GM18861 (cell line): ENCODE results near the gene VPS13D.
A peak's percentile ranks its signal among the peaks of the same experiment; 100 is the strongest.

ENCODE experiments used
- ATAC-seq: cut with Tn5 transposase; IDR thresholded peaks from one replicate; pipeline ENCODE4 v1.9.1; 2021; ENCODE audit not compliant: unreplicated experiment

VPS13D gene, protein sequence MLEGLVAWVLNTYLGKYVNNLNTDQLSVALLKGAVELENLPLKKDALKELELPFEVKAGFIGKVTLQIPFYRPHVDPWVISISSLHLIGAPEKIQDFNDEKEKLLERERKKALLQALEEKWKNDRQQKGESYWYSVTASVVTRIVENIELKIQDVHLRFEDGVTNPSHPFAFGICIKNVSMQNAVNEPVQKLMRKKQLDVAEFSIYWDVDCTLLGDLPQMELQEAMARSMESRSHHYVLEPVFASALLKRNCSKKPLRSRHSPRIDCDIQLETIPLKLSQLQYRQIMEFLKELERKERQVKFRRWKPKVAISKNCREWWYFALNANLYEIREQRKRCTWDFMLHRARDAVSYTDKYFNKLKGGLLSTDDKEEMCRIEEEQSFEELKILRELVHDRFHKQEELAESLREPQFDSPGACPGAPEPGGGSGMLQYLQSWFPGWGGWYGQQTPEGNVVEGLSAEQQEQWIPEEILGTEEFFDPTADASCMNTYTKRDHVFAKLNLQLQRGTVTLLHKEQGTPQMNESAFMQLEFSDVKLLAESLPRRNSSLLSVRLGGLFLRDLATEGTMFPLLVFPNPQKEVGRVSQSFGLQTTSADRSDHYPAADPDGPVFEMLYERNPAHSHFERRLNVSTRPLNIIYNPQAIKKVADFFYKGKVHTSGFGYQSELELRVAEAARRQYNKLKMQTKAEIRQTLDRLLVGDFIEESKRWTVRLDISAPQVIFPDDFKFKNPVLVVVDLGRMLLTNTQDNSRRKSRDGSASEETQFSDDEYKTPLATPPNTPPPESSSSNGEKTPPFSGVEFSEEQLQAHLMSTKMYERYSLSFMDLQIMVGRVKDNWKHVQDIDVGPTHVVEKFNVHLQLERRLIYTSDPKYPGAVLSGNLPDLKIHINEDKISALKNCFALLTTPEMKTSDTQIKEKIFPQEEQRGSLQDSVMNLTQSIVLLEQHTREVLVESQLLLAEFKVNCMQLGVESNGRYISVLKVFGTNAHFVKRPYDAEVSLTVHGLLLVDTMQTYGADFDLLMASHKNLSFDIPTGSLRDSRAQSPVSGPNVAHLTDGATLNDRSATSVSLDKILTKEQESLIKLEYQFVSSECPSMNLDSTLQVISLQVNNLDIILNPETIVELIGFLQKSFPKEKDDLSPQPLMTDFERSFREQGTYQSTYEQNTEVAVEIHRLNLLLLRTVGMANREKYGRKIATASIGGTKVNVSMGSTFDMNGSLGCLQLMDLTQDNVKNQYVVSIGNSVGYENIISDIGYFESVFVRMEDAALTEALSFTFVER (N-terminal part only)

DNA sequence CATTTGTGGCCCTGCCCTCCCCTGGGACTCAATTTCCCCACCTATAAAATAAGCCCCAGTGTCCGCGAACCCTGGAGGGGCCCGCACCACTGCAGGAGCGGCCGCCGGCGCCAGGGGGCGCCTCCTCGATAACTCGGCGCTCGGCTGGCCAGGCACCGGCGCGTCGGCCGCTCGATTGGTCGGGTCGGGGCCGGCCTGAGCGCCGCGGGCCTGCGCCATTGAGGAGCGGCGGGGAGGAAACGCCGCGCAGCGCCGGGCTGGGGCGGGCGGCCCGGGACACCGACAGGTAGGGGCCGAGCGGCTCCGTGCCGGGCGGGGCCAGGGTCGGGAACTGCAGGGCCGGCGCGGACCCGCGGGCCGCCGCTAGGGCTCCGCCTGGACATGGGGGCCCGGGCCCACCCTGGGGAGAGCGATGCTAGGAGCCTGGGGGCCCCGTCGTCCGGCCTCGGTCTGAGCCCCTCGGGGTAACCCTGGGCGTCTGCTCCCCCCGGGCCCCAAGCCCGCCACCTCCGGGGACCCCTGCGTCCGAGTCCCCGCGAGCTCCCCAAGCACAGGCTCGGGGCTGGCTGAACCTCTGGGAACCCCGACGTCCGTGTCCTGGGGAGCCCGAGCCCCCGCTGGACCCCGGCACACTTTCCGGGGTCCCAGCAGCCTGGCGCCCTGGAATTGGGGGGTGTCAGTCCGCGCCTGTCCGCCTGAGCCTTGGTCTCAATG, at the start of gene VPS13D:
VPS13D (plus strand) TSS at position 196 of the 714 bp plus-strand sequence. CDS start 4,237 bp downstream, outside the sequence.
- ATAC-seq, result peak; percentile 63

DNA sequence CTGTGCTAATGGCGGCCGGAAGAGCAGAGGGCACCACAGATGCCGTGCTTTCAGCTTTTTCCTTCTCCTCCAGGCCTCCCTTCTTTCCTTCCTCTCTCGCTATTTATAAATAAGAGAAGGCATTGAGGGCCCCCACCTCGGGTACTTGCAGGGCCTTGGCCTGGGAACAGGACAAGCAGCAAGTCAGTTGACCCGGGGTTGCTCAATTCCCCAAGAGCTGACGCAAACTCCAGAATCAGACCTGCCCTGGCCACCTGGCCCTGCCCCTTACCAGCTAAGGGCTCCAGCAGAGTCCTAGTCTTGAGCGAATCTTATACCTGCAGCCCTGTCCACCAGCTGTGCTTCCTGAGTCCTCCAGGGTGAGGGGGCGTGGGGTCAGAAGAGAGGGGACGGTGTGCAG, 49.5 kb upstream of the VPS13D start:
- ATAC-seq, result no peak

DNA sequence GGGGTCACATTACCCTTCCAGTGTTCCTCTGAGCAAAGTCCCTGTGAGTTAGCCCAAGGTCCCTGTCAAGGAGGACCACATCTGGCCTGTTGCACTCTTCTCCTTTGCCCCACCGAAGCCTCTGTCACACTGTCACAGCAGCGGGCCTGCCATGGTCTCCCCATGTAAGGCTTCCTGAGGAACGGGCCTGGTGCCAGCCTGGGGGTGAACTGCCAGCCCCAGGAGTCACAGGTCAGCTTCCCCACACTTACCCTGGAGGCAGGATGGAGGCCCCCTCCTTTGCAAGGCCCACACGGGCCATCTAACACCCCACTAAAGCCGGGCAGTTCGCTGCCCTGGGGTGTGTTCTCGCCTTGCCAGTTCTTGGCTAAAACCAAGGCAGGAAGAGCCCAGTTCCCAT, 48.9 kb upstream of the VPS13D start:
- no peak for ATAC-seq

DNA sequence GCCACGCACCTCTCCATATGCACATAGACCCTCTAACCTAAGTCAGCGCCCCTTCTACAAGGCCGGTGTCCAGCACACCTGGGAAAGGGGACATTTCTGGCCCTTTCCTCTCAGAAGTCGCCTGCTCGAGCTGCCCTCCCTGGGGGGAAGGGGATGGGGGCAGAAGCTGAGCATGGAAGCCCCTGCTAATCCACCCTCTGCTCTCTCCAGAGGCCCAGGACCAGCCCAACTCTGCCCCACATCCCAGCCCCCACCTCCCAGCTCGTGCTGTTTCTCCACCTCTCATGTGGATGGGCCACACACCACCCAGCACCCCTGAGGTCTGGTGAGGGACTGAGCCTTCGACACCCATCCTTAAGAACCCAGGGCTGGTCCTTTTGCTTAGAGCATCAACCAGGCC, 48.3 kb upstream of the VPS13D start:
- ATAC-seq, result no peak

DNA sequence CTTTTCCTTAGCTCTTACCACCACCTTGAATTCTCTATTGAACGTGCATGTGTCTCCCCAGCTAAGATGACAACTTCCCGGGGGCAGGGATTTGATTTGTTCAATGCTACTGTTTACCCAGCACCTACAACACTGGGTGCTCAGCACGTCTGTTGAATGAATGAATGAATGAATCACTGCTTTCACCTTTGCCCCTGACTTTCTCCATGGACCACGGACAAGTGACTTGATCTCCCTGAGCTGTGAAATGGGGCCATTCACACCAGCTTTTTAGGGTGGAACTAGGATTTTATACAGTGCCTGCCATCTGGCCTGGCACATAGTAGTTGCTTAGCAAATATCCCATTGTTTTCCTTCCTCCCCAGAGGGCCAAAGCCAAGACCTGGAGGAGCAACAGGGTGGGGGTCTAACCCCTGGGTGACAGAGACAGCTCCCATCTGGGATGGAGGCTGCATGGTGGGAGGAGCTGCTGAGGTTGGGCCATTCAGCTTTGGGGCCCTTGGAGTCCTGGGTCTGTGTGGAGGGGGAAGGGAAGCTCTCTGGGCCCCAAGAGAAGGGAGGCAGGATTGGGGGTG, 47.3 kb upstream of the VPS13D start:
- no peak for ATAC-seq

DNA sequence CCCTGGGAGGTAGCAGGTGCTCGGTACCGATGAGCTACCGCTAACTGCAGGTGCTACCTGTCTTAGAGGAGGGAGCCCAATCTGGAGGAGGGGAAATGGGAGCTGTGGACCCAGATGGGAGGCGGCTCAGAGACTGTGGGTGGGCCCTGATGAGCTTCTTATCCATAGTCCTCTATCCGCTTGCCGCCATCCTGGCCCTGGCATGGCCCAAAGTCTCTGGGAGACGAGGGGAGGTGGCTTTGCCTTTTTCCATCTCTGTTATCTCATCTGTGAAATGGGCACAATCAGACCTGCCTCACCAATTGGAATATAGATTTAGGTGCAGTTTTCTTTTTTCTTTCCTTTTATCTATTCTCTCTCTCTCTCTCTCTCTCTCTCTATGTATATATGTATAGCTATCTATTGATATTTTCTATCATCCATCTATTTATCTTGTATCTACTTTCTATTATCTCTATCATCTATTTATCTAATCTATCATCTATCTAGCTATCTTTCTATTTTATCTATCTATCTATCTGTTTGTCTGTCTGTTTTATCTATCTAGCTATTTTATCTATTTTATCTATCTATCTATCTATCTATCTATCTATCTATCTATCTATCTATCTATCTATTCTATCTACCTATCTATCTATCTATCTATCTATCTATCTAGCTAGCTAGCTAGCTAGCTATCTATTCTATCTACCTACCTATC, 46.6 kb upstream of the VPS13D start:
- ATAC-seq, result no peak

DNA sequence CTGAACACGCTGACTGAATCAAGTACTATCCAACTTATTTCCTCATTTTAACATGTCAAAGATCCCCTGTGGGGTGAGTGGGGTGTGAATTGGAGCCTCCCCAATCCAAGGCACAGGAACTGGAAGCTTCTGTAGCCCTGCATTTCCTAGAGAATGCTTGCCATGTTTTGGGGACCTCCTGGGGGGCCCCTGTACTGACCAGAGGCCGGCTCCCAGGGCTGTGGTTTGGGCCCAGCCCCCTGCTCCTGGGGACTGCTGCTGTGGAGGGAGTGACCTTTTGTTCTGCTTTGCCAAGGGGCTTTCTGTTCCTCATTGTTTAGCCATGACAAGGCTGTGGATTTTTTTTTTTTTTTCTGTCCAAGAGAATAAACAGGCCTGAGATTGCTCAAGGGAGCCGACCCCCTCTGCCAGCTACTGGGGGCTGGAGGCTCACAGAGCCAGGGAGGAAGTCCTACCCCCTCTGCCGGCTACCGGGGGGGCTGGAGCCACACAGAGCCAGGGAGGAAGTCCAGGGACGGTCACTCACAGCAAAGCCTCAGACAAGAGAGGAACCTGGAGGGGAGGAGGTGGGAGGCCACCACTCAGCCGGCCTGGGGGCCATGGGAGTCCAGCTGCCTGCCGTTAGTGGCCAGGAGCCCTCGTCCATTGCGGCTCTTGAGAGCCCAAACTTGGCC, 45.7 kb upstream of the VPS13D start:
- ATAC-seq, result no peak

DNA sequence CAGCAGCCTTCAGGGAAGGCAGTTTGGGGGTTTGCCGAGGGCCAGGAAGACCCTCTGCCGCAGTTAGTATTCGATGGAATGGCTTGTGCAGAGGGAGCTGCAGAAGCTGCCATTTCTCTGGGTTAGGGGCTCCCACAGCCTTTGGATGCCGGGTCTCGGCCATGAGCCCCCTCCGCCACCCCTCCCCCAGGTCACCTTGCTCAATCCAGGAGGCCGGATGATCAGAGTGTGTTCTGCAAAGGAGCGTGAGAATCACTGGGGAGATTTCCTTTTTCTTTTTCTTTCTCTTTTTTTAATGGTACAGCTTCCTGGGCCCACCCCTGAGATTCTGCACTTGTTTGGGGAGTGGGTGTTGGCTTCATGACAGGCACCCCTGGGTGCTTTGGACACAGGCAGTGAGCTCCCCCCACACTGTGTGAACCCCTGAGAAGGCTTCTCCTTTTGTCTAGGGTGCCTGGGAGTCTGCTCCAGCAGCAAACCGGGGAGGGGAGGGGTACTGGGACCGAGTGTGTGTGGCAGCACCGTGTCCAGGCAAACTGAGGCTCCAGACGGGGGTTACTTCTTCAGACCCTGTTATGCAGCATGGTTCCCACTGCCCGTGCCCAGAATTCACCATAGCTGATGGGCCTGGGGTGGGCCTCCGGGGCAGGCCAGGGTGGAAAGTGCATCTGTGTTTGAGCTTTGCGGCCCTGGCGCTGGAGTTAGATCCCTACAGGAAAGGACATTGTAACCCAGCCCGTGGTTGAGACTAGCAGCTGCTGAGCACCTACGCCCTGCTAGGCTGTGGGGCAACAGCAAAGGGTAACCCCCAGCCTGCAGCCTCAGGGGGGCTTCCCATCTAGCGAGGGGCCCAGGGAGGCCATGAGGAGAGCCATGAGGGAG, 44.6 kb upstream of the VPS13D start:
- ATAC-seq, result no peak

DNA sequence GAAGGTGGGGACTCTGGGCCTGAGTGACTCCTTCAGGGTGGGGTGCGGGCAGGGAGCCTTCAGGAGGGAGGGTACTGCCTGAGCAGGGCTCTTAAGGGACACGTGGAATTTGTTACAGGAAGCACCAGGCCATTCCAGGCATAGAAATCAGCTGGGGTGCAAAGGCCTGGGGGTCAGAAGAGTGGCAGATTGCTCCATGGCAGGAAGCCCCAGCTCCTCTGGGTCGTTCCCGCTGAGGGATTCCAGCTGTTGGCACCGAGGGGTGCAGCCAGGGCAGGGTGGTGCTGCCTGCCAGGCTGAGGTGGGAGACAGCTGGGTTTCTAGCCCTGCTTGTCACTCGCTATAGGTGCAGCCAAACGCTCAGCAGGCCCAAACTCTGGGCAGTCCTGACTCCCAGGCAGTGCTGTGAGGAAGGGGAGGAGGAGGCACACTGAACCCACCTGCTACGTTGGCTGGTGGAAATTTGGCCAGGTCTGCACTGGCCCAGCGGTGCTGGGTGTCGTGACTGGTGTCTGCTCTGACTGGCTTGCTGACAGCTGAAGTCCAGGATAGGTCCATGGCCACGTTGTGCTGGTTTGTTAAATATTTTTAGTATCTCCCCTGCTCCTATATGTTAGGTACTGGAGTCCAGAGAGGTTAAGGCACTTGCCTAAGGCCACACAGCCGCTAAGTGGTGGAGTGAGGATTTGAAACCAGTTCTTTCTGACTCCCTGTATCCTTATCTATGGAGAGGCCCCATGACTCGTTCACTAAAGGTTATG, 43.7 kb upstream of the VPS13D start:
- no peak for ATAC-seq

DNA sequence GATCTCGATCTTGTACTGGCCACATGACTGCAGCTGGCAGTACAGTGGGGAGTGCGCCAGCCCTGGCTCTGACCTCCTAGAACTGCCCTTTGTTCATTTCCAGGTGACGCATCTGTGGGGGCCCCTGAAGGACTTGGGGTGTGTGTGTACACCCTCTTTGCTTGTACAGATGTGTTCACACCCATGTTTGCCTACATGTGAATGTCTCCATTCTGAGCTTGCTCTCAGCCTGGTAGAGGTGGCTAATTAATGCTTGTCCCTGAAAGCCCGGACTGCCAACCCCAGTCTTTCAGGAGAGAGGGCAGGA, 43.2 kb upstream of the VPS13D start:
- ATAC-seq, result no peak

DNA sequence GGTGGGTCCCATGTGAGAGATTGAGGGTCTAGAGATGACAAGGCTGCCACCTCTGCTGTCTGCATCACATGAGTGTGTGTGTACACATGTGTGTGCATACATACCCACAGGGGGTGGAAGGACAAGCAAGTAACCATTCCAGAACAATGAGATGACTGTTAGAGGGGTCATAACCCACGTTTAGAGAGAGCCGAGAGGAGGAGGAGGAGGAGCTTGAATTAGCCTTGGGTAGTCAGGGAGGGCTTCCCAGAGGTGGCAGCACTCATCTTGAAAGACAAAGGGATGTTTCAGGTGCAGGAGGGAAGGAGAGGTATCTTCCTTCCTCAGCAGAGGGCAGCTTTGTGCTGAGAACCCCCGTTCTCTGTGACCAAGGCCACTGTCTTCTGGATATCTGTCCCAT, 41.7 kb upstream of the VPS13D start:
- ATAC-seq, result no peak

DNA sequence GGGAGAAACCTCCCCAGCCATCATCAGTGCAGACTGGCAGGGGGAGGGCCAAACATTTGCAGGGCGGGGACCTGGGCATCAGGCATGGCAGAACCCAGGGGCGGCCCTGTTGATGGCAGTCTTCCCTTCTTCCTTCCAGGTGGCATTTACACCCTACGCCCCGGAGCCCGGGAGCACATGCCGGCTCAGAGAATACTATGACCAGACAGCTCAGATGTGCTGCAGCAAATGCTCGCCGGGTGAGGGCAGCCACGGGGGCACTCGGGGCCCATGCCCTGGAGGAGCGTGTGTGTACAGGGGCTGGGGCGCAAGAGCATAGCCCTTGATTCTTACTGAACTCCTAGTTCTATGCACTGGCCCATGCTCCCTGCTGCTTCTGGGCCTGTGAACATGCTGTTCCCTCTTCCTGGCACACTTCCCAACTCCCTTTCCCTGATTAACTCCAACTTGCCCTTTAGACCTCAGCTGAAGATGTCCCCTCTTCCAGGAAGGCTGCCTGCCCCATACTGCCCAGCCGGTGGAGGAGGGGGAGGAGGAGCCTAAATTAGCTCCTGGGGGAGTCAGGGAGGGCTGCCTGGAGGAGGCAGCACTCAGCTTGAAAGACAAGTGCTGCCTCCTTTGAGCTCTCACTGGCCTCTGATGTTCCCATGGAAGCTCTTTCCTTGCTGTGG, 41.0 kb upstream of the VPS13D start:
- no peak for ATAC-seq

DNA sequence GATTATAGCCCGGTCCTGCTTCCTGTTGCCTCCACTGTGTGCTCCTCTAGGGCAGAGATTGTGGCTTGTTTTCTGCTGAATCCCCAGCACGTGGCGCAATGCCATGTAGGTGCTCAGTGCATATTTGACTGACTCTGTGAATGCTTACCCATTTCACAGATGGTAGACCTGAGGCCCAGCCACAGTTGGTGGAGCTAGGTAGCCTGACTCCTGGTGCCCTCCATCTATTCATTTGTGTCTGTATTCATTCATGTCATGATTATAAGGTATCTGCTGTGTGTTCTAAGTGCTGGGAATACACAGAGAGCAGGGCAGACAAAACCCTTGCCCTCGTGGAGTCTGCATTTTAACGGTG, 40.5 kb upstream of the VPS13D start:
- ATAC-seq, result no peak

DNA sequence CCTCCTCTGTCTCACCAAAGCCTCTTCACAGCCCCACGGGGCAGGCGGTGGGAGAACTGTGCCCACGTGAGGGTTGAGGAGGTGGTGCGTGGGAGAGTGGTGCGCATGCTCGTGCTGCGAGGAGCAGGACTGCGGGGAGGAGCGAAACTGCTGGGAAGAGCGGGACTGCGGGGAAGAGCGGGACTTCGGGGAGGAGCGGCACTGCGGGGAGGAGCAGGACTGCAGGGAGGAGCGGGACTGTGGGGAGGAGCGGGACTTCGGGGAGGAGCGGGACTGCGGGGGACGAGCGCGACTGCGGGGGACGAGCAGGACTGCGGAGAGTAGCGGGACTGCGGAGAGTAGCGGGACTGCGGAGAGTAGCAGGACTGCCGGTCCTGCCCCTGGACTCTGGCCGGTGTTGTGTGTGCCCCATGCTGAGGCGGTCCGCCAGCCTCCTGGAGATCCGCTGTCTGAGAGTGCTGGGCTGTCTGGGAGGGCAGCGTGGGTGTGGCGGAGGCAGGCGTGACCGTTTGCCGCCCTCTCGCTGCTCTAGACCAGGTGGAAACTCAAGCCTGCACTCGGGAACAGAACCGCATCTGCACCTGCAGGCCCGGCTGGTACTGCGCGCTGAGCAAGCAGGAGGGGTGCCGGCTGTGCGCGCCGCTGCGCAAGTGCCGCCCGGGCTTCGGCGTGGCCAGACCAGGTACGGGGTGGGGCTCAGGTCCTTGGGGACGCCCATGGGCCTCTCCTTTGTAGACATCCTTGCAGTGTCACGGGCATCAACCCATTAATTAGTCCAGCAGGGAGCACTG, 38.4 kb upstream of the VPS13D start:
- ATAC-seq, result no peak

DNA sequence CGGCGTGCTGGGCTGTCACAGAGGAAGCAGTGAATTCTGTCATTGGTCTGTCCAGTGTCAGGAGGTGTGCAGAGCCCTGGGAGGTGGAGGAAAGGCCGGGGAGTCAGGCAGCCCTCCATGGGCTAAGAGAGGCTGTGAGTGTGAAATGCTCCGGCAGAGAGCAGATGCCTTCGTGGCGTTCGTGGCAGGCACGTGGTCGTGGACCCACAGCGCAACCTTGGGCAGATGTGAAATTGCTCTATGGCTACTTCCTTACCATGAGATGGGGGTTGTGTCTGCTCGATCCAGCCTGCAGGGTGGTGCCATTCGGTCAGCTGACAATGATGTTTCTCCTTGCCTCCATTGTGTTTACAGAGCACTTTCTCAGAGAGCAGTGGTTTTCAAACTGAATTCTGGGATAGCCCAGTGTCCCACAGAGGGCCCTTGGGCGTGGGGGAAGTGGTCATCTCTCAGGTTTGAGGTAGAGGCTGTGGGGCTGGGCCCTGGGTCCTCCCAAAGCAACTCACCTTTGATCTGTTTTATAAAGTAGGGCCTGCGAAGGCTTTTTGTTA, 35.1 kb upstream of the VPS13D start:
- no peak for ATAC-seq

DNA sequence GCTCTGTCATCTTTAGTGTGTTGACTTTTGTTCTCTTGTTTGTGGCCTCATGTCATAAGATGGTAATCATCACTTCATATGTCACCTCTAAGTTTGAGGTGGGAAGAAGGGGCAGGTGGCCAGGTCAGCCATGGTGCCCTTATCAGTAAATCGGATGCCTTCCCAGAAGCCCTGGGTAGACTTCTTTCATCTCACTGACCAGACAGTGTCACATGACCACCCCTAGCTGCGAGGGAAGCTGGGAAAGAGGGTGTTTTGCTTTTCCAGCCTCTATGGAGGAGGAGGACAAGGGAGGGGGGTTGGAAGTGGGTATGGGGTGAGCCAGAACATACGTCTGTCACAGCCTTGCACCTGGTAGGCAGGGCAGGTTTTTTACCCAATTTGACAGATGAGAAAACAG, 34.4 kb upstream of the VPS13D start:
- ATAC-seq, result no peak
